Lower leg skin (tissue), 3 donors: ENCODE data around the gene ERBB2.

ENCODE experiments used
- POLR2A ChIP-seq, 2 donors: fragments of 450-650 bp; IDR thresholded peaks; one replicate each; pipeline ENCODE4 v1.6.1; 2016 to 2017; ENCODE audit warnings: antibody characterized with exemption in 2 of 2, mild to moderate bottlenecking in 1 of 2, moderate library complexity in 1 of 2
- TF ChIP-seq, protein P1 (sequence below), 3 donors: fragments of 450-650 bp; IDR thresholded peaks; one replicate each; pipeline ENCODE4 v1.5.1; 2016; ENCODE audit warnings: antibody characterized with exemption in 3 of 3, mild to moderate bottlenecking in 3 of 3, moderate library complexity in 2 of 3

- TF ChIP-seq, protein P1, sequence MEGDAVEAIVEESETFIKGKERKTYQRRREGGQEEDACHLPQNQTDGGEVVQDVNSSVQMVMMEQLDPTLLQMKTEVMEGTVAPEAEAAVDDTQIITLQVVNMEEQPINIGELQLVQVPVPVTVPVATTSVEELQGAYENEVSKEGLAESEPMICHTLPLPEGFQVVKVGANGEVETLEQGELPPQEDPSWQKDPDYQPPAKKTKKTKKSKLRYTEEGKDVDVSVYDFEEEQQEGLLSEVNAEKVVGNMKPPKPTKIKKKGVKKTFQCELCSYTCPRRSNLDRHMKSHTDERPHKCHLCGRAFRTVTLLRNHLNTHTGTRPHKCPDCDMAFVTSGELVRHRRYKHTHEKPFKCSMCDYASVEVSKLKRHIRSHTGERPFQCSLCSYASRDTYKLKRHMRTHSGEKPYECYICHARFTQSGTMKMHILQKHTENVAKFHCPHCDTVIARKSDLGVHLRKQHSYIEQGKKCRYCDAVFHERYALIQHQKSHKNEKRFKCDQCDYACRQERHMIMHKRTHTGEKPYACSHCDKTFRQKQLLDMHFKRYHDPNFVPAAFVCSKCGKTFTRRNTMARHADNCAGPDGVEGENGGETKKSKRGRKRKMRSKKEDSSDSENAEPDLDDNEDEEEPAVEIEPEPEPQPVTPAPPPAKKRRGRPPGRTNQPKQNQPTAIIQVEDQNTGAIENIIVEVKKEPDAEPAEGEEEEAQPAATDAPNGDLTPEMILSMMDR (IDR thresholded peaks at IDR 0.05): no peak
- TF ChIP-seq POLR2A (IDR thresholded peaks at IDR 0.05): no peak
Observed at GRCh38 chr17:39717660-39718059, 17.8 kb downstream of the ERBB2 start.
